GM19463 (cell line): ENCODE measurements around the gene NDRG3.
"Not testable (repeated sequence)": the region's sequence is repeated elsewhere in the genome, so short reads cannot be mapped to it uniquely, and the experiment has no call there.

Experiments used
- ATAC-seq: cut with Tn5 transposase; IDR thresholded peaks from one replicate; pipeline ENCODE4 v1.9.1; 2021; ENCODE audit warnings: mild to moderate bottlenecking, moderate library complexity; ENCODE audit not compliant: unreplicated experiment

NDRG3 gene

DNA sequence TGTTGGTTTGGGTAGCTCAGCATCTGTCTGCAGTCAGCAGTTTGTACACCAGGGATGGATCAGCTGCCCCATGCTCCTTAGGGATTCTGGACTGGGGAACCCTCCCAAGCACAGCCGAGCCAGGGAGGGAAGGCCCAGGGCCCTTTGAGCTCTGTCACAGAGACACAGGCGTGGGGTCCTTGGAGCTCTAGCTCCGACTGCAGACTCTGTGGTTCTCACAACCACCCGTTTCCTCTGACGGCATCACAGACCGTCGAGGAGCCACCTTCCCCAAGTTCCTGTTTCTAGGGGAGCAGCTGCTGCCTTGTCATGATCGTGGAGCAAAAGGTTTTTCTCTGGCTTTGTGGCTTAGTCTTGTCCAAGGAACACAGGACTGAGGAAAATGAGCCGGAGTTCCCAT, 99.9 kb downstream of the NDRG3 start, which contains the start of gene SLA2:
Gene SLA2 (minus strand): TSS at position 199 of the 400 bp plus-strand sequence. CDS start 4,861 bp downstream, outside the sequence.
- no peak for ATAC-seq

DNA sequence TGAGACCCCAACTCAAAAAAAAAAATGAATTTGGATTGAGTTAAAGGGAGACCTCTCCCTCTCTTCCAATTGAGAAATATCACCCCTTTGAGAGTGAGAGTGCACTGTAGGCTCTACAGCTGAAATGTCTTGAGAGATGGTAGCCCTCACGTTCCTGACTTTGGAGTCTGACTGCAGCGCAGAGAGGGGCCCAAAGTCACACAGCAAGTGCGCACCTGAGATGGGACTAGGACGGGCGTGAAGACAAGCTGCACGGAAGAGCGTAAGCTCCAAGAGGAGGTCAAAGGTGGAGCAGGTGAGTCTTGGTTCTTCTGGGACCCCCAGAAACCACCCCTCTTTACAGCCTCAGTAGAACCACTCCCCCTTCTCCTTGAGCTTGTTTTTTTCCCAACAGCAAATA, 100.5 kb downstream of the NDRG3 start:
- ATAC-seq, result no peak

DNA sequence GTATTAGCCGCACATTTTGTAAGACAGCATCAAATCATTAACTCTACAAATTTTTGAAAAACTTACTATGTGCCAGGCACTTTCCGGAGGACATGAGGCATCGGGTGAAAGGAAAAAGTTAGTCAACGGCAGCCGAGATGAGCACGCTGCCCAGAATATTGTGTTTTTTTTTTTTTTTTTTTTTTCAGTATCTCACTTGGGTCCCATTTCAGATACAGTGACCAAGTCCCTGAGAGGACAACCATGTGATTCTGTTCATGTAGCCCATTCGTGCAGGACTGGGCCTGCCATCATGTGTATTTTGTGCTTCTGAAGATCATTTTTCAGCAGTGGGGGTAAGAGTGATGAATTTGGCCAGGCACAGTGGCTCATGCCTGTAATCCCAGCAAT, 101.2 kb downstream of the NDRG3 start:
- ATAC-seq, result no peak

DNA sequence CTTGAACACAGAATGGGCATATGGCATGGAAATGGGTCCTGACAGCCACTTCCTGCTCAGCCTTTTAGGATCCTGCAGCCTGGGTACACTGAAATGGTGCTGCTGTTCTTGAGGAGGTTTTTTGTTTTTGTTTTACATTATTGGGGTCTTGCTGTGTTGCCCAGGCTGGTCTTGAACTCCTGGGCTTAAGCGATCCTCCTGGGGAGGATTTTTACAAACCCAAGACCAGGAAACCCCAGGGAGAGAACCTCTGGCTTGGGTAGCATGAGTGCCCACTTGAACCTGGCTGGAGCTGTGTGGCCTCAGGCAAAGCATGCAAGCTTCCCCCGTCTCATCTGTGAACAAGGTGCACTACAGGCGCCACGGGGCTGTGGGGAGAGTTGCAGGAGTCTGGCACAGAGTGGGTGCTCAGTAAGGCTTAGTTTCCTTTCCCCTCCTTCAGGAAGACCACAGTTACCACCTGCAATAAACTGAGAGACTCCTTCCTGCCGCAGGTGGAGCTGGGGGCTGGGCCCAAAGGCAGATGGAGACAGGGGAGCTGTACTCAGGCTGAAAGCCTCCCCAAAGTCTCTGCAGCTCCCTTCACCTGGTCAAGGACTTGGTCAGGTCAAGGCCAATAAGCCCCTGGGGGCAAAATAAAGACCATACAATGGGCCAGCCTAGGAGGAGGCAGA, 101.7 kb downstream of the NDRG3 start:
- no peak for ATAC-seq

DNA sequence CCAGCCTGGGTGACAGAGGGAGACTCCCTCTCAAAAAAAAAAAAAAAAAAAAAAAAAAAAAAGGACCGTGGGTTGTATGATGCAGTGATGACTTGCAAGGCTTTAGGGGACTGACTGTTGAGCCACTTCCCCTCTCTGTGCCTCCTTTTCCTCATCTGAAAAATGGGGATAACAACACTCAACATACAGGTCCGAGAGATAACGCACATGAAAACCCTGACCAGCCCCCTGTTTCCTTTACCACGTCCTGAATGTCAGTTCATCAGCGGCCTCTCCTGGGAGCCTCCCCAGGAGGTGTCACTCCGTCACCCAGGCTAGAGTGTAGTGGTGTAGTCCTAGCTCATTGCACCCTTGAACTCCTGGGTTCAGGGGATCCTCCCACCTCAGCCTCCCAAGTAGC, 103.8 kb downstream of the NDRG3 start:
- no peak for ATAC-seq

DNA sequence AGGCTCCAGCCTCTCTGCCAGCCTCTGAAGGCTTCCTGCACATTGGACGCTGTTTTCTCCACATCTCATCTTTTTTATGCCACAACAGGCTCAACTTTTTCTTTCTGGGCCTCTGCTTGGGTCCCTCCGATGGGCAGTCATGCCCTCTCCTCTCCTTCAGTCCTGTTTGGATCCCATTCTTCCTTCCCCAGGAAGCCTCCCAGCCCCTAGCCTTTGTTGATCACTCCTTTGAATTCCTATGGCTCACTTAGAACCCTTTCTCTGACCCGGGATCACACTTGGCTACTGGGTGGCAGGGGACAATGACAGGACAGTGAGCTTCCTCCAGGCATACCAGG, 104.4 kb downstream of the NDRG3 start:
- ATAC-seq, result no peak

DNA sequence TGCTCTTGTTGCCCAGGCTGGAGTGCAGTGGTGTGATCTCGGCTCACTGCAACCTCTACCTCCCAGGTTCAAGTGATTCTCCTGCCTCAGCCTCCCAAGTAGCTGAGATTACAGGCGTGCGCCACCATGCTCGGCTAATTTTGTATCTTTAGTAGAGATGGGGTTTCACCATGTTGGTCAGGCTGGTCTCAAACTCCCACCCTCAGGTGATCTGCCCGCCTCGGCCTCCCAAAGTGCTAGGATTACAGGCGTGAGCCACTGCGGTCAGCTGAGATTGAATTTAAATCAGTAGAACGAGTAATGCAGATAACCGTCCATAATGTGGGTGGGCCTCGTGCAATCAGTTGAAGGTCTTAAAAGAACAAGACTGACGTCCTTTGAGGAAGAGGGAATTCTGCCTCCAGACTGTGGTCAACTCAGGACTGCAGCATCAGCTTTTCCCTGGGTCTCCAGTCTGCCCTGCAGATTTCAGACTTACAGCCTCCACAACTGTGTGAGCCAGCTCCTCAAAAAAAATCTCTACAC, 107.0 kb downstream of the NDRG3 start:
- ATAC-seq, result not testable (repeated sequence)

DNA sequence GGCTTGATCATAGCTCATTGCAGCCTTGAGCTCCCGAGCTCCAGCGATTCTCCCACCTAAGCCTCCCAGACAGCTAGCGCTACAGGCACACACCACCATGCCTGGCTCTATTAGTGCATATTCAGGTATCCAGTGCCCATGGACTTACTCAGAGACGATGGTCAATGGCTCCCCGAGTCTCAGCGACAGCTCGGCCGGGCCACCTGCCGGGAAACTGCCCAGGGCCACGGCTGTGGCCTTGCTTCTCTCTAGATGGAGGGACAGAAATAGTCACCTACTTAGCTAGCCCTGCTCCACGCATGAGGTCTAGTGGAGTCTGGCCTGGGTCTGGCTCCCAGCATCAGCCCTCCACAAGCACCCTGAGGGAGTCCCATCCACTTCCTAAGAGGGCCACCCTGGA, 111.5 kb downstream of the NDRG3 start:
- ATAC-seq, result no peak

DNA sequence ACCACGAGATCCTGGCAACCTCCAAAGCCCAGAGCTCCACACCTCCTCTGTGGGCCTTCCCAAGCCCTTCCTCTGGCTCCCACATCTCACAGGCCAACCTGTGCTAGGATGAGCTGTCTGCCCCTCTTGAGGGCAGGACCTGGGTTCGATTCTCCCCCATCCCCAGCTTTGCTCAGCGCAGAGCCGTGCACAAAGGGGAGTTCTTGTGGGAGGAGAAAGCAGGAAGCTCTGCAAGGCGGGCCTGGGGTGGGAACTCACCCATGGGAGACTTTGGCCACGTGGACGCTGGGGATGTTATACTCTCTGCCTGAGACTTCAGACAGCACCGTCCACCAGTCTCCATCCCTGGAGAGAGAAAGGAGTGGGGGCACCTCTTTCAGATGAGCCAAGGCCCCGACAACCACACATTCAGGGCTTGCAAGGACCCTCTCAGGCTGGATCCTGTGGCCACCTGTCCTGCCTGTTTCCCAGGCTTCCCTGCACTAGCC, 112.6 kb downstream of the NDRG3 start:
- no peak for ATAC-seq

DNA sequence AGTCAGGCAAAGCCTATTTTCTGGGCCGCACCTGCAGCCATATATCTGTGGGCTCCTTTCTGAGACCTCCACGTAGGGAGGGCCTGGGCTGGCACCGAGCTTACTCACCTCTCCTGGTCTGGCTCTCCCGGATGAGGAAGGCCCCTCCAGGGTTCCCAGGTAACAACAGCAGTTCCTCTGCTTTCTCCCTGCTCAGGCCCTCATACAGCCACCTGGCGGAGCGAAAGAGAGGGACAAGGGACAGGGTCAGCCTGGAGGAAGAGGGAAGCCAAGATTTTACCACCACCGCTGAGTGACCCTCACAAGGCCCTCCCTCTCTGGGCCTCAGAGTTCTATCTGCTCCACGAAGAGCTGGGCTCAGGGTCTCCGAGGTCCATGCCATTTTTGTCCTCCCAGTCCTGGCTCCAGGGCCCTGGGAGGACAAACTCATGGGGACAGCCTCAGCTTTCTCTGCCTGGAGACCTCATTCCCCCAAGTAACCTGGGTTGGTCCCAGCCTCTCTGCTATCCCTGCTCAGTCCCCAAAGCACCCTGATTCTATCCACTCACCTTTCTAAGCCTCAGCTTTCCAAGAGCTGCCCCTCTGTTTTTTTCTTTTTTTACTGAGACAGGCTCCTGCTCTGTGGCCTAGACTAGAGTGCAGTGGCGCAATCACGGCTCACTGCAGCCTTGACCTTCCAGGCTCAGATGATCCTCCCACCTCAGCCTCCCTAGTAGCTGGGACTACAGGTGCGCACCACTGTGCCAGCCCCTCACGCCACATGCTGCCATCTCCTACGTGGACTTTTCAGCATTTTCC, 113.2 kb downstream of the NDRG3 start:
- ATAC-seq, result no peak

DNA sequence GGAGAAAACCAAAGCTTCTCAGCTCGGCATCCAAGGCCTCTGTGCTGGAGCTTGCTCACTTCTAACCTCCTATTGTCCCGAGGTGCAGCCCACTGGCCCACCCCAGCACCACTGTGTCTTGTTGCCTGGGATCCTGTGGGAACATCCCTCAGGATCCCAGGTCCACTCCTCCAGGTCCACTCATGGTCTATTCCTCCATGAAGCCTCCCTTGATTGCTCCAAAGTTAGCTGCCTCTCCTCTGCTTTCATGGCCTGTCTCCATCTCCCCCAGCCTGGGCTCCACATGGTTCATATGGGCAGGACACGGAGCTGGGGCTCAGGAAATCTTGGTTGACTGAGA, 113.8 kb downstream of the NDRG3 start:
- no peak for ATAC-seq

DNA sequence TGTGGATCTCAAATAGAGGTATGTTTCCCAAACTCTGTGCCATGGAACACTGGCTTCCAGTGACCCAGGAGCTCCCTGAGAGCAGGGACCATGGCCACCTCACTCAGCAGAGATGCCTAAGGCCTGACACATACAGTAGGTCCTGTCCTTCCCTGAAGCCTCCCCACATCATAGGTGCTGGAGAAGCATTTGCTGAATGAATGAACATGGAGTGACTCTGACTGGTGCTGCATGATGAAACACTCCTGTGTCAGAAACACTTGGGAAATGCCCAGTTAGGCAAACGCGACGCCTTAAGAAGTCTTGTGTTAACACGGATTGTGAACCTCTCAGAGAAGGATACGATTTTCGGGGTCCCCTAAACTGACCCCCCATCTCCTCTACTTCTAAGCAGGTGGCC, 114.2 kb downstream of the NDRG3 start:
- no peak for ATAC-seq

DNA sequence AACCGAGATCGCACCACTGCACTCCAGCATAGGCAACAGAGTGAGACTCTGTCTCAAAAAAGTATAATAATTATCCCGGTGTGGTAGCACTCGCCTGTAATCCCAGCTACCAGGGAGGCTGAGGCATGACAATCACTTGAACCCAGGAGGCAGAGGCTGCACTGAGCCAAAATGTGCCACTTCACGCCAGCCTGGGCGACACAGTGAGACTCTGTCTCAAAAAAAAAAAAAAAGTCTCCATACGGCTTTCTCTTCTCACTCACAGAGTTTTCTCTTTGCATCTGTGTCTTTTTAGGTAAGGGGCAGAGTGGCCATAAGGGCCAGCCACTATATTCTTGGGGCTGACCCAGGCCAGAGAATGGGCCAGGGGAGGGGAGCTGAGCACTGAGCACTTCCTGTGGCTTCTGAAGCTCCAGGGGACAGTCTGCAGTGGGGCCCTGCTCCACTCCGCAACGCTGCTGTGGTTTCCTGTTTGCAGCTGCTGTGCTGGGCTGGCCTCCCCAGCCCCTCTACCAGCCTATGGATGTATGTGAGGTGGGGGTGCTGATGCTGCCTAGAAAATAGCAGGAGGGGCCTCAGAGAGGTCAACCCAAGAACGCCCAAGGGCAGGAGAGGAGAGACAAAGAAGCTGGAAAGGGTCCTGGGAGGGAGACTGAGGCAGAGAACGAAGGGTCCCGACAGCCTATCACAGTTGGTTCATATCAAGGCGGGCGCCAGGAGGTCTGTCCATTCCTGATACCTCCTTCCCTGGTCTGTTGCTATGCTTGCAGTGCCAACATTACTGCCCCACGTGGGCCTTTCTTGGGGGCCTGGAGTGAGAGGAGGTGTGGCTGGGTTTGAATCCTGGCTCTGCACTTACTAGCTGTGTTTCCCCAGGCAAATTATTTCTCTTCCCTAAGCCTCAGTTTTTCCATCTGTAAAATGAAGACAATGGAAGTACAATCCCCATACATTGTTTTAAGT, 115.9 kb downstream of the NDRG3 start:
- ATAC-seq, result no peak

DNA sequence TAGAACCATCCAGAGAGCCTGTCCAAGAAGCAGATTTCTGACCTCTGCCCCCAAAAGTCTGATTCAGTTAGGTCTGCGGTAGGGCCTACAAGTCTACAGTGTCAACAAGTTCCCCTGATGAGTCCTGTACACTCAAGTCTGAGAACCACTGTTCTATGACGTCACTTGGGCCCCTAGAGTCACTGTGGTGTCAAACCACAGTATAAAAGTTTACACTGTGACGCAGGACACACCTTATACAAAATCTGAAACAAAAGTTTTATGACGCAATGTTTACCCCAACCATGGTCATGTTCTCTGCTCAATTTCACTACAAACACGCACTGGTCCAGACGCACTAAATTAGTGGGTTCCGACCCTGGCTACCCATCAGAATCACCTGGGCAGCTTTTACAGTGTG, 117.8 kb downstream of the NDRG3 start:
- ATAC-seq, result no peak

DNA sequence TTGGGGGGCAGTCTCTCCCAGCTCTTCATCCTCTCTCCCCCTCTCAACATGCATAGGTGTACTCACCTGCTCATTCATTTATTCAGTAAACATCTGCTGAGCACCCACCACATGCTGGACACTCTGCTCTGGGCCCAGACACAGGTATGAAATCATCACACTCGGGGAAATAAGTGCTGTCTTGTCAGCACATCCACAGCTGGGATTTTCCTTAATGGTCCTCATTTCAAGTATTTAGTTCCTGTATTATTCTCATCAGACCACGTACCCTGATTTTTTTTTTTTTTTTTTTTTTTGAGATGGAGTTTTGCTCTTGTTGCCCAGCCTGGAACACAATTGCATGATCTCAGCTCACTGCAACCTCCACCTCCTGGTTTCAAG, 121.0 kb downstream of the NDRG3 start:
- ATAC-seq, result no peak

DNA sequence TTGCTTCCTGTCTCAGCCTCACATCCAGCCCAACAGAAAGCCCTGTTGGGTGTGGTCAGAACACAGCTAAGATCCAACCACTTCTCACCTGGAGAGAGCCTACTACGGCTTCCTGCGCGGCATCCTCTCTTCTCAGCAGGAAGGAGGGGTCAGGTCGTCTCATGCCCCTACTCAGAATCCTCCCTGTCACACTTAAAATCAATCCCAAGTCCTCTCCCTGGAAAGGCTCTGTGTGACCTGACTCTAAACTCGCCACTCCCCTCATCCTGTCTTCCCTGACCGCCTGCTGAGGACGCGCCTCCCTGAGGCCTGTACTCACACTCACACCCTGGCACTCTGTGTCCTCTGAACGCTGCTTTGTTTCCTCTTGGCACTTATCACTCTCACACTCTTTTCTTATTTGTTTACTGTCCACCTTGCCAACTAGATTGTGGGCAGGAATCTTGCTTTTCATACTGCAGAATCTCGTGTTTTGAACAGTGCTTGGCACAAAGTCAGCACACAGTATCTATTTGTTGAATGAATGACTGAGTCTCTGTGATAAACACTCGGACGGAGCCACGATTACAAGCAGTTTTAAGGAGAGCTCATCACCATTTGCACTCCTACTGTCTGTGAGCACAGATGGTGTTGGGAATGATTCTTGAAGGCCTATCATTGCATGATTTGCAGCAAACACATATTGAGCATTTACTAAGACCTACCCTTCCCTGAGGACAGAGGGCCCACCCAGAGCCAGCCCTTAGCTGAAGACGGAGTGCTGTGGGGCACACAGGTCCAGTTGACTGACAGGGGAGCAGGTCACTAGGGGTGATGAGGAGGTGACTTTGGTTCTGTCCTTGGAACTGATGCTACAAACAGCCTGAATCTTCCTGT, 121.6 kb downstream of the NDRG3 start:
- no peak for ATAC-seq

DNA sequence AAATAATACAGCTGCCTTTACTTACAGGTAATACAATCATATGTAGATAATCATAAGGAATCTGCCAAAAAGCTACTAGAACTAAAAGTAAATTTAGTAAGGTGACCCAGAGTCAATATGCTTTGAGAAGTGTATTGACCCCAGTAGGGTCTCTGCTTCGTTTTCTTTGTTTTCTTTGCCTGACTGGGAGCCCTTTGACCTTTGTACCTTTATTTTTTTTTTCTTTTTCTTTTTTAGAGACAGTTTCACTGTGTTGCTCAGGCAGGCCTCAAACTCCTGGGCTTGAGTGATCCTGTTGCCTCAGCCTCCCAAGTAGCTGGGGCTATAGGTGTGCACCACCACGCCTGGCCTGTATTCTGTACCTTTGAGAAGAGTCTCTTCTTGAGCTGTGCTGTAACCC, 122.4 kb downstream of the NDRG3 start:
- ATAC-seq, result no peak

DNA sequence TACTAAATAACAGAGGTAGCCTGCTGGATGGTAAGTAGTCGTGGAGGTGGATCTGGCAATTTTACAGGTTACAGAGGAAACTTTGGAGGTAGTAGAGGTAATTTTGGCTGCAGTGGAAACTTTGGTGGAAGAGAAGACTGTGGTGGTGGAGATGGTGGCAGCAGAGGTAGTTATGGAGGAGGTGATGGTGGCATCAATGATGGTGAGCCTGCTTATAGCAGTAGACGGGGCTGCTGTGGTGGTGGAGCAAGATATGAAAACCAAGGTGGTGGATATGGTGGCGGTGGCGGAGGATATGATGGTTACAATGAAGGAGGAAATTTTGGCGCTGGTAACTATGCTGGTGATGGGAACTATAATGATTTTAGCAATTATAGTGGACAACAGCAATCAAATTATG, 125.0 kb downstream of the NDRG3 start:
- no peak for ATAC-seq

DNA sequence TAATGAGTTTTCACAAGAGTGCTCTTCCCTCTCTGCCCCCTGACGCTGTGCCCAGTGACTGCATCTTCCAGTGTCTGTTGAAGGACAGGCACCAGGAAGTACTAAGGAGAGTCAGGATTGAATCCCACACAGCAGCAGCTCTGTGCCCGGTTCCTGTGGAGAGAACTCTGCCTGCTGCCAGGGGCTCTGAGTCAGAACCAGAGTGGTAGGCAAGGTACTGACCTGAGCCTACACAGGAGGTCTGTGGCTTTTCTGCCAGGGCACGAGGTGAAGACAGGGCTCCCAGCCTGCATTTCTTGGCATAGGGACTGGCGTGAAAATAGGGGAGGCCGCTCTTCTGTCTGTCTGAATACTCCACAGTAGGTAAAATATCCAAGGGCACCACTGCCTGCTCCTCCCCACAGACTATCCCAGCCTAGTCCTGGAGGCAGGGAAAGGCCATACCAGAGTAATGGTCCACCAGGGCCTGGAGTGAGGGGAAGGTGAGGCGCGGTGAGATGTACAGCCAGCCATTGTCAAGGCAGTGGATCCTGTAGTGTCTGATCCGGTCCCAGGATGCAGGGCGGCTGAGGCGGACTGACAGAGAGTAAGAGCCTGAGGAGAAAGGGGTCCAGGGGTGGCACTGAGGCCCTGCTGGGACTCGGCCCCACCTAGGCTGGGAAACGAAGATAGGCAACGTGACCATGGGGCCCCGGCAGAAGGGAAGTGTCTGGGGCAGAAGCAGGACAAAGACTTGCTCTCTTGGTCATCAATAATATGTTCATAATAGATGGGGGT, 130.9 kb downstream of the NDRG3 start:
- ATAC-seq, result no peak

DNA sequence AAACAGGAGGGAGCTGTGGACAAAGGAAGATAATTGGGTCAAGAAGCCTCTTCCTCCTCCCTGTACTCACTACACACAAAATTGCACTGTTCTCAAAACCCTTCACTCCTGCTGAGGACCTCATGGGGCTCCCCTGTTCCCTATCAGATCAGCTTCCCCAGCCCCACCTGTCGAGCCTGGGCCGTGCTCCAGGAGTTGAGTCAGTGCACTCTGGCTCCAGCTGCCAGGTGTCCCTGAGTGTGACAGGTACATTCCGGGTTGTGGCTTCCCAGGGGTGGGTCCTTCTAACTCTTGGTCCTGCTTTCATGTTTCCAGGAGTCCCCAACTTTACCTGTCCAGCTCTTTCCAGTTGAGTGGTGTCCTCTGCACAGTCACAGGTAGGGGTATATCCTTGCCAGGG, 131.9 kb downstream of the NDRG3 start:
- ATAC-seq, result no peak
